GM20431 (cell line): ENCODE data around the gene MIAT.

Experiments
- in situ Hi-C: fragments of 300-500 bp; cut with MseI, MboI; formaldehyde crosslinking; loops from one replicate; pipeline ENCODE4 v1.15.0; 2020; ENCODE audit warnings: low sequenced_read_pairs; ENCODE audit not compliant: unreplicated experiment

The MIAT gene

GRCh38 chr22:26631282-26631681 lies 26.1 kb upstream of the MIAT start:
- in situ Hi-C loops: no loop called here

DNA sequence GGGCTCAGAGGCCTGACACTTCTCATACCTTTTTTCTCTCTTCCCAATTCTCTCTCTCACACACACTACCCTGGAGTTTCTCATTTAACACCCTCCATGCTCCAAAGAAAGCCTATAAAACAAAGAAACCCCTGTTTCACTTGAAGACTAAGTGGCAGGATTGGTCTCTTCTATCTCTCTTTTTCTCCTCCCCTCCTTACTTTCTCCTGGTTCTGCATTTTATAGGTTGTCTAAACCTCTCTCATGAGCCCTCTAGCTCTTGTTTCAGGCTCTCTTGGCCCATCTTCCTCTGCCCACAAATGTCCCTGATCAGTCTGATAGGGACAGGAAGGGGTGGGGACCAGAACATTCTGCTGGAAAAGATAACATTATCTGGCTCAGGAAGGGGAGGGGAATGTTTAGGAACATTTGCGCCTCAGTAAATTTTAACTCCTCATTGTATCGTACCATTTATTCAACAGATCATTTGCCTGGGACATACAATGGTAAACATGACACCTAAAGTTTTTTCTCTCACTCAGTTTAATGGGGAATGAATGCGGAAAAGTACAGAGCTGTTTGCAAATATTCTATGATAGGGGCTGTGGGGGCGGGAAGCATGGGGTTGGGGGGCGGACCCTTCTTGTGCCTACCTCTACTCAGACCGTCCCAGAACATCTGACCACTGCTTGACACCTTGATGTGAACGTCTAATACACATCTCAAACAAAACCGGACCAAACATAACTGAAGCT lies 24.8 kb upstream of the MIAT start:
- in situ Hi-C loops: no loop called here

DNA sequence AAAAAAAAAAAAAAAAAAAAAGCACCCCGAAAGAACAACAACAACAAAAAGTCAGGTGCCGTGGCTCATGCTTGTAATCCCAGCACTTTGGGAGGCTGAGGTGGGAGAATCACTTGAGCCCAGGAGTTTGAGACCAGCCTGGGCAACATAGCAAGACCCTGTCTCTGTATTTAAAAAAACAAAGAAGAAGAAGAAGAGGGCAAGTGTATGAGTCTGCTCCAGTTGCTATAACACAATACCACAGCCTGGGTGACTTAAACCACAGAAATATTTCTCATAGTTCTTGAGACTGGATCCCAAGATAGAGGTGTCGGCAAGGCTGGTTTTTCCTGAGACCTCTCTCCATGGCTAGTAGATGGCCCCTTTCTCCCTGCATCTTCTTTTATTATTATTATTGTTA lies 23.2 kb upstream of the MIAT start:
- in situ Hi-C loops: no loop called here

DNA sequence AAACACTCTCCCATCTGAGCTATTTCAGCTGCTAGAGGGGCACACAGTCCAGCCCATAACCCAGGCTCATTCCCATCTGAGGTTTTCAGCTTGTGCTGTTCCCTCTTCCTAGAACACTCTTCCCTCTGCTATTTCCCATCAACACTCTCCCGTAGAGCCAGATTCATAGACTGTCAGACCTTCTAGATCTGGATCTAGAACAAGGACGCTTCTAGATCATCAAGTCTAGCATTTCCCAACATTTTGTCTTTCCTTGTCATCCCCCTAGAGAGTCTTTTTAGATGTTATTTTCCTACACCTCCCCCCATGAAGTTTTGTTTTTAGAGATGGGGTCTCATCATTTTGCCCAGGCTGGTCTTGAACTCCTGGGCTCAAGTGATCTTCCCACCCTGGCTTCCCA lies 22.3 kb upstream of the MIAT start:
- in situ Hi-C loops: no loop called here

- in situ Hi-C loops: no loop called here
Measured at GRCh38 chr22:26636296-26636695, 21.1 kb upstream of the MIAT start.

DNA sequence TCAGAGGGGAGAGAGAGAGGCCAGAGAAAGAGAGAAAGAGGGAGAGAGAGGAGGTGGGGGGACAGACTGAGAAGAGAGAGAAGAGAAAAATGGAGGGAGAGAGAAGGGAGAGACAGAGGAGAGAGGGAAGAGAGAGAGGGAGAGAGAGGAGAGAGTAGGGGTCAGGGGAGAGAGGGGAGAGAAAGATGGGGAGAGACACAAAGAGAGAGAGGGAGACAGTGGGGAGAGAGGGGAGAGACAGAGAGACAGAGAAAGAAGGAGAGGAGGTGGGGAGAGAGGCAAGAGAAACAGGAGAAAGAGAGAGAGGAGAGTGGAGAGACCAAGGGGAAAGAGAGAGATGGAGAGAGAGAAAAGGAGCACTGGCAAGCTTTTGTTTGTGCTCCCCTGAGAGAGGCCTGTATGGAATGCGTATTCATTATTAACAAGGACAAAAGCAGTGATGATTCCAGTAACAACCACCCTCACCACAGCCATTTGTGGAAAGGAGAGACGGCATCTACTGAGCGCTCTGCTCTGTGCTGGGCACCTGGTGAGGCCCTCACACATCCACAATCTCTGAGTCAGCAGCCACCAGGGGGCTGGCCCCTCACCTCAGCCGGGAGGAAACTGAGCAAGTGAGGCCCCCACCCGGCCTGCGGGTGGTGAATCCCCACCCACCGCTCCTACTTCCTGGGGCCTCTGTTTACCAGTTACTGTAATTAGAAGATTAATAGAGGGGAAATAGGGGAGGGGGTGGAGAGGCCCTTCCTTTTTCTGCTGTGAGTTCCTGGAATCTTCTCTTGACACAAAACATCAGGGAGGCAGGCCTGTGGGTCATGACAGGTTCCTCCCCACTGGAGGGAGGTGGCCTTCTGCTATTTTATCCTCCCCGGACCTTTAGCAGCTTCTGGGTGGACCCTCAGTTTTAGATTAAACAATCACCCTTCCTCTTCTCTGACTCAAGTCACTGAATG lies 14.6 kb upstream of the MIAT start:
- in situ Hi-C loops: no loop called here

GRCh38 chr22:26643418-26644100 lies 13.8 kb upstream of the MIAT start:
- in situ Hi-C loops: no loop called here

- in situ Hi-C loops: no loop called here
Measured at GRCh38 chr22:26646158-26646557, 11.2 kb upstream of the MIAT start.

DNA sequence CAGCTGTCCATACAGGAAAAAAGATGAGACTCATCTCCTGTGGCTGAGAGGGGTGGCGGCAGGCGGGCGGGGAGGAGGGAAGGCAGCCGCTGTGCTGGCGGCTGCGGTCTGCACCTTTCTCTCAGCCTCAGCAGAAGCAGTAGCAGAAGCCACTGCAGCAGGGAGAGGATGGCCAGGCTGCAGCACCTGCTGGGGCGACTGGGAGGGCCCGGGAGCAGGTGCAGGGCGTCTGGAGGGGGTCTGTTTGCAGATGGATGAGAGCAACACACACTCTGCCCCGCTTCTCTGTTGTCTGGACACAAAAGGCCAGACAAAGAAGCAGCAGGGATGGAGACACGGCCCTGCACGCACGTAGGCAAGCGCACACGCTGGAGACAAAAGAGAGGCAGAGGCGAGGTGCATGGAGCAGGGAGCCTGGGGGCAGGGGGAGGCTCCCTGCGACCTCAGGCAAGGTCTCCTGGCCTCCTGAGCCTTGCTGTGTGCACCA lies 9.3 kb upstream of the MIAT start:
- in situ Hi-C loops: no loop called here

- in situ Hi-C loops: no loop called here
Measured at GRCh38 chr22:26648528-26649388, 8.6 kb upstream of the MIAT start.

- in situ Hi-C loops: no loop called here
Measured at GRCh38 chr22:26650722-26651421, 6.5 kb upstream of the MIAT start.

DNA sequence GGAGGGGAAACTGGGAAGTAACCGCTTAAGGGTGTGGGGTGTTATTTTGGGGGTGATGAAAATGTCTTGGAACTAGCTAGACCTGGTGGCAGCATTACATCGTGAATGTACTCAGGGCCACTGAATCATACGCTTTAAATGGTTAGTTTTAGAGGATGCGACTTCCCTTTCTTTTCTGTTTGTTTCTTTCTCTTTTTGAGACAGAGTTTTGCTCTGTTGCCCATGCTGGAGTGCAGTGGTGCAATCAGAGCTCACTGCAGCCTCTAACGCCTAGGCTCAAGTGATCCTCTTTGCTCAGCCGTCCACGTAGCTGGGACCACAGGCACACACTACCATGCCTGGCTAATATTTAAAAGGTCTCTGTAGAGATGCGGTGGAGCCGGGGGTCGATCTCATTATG lies 5.6 kb upstream of the MIAT start:
- in situ Hi-C loops: no loop called here

- in situ Hi-C loops: no loop called here
Measured at GRCh38 chr22:26658161-26658560, 773 bp downstream of the MIAT start.

- in situ Hi-C loops: no loop called here
Measured at GRCh38 chr22:26658671-26659478, 1.5 kb downstream of the MIAT start.

DNA sequence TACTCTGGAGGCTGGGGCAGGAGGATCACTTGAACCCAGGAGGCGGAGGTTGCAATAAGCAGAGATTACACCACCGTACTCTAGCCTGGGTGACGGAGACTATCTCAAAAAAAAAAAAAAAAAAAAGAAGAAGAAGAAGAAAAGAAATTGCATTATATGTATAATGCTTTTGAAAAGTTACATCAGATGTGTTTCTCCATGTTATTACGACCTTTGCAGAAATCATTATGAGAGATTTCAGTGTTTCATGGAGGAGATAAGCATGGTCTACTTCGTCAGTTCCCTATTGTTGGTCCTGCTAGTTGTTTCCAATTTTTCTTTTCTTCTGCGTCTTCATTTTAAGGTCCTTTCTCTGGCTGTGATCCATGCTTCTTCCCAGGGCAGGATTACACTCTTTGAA lies 3.0 kb downstream of the MIAT start:
- in situ Hi-C loops: no loop called here

DNA sequence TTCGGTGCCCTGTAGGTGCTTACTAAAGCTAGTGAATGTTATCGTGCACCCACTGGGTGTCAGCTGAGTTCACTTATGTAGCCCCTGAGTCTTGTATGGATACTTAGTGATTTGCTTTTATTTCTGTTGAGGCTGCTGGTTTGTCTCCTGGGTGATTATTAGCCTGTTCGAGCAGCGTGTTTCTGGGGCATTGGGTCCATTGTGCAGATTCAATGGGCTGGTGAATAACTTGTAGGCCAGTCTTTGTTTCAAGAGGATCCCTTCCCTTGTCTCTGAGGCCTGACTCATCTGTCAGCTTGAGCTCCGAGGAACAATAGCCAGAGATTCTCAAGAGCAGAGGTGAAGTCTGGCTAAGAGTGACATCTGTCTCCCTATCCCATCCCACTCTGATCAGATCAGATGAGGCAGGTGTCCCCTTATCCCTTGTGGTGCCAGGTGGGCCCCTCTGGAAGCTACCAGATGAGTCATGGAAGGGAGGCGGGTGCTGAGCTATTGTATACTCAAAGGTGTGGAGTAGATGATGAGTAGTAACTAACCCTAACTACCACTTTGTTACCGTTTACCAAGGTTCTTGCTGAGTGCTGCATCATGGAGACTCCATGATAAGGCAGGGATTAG lies 3.7 kb downstream of the MIAT start:
- in situ Hi-C loops: no loop called here

DNA sequence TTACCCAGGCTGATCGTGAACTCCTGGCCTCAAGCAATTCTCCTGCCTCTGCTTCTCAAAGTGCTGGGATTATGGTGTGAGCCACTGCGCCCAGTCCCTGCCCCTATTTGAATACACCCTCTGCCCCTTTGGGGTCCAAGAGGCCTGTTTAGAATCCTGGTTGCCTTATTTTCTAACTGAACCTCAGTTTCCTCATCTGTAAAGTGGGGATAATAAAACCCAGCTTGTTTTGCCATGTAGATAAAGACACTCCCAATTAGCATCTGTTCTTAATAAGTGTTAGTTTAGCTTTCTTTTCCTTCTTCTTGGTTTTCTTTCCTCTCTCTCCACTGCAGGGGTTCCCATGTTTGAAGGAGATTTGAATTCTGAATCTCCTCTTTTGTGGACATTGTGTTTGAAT lies 4.8 kb downstream of the MIAT start:
- in situ Hi-C loops: no loop called here

GRCh38 chr22:26663374-26663923 lies 6.1 kb downstream of the MIAT start:
- in situ Hi-C loops: no loop called here
